IMR-90 (cell line): ENCODE measurements around the gene FER. TPM values are rescaled to one million over a fixed set of nuclear protein-coding genes. Genes with fewer than 3 reads are reported as not detected.

Source experiments
- ATAC-seq: fragments of 200-7000 bp; cut with Tn5 transposase; 2 replicates; pipeline ENCODE4 v1.9.1; 2020; ENCODE audit warnings: low read depth, mild to moderate bottlenecking, moderate library complexity
- BruUV-seq: library from RNA; stranded (reverse); fragments of 400-500 nt; replicated peaks from 2 replicates; lab custom pipeline; 2021; lab: Mats Ljungman, UMichigan
- CTCF ChIA-PET: fragments of 300-600 bp; formaldehyde crosslinking; extraction: SDS; loops from one replicate; lab custom pipeline; 2021; ENCODE audit warnings: antibody characterized with exemption; lab: Yijun Ruan, JAX
- POLR2A ChIA-PET: fragments of 300-600 bp; sonication (Branson Sonifier 250); formaldehyde crosslinking; loops from one replicate; lab custom pipeline; 2022; ENCODE audit warnings: antibody characterized with exemption; ENCODE audit not compliant: unreplicated experiment; lab: Charles Lee
- DNase-seq: peaks from one replicate; pipeline ENCODE4 v3.0.0; 2013
- H2AFZ ChIP-seq: replicated peaks from 2 replicates; pipeline ENCODE3; 2013; ENCODE audit warnings: low read length, mild to moderate bottlenecking; ENCODE audit not compliant: poor library complexity
- H2AK5ac ChIP-seq: 2 replicates; pipeline ENCODE4 v1.6.1; 2013; ENCODE audit warnings: low read depth, low read length, inconsistent platforms
- H2AK9ac ChIP-seq: replicated peaks from 2 replicates; pipeline ENCODE3; 2013; ENCODE audit warnings: mild to moderate bottlenecking, low read depth, low read length, moderate library complexity; ENCODE audit not compliant: poor library complexity
- H2BK120ac ChIP-seq: 2 replicates; pipeline ENCODE4 v1.6.1; 2013; ENCODE audit warnings: low read depth, low read length, inconsistent platforms
- H2BK15ac ChIP-seq: 3 replicates; pipeline ENCODE4 v1.6.1; 2013; ENCODE audit warnings: low read depth, low read length, inconsistent platforms
- H2BK20ac ChIP-seq: 2 replicates; pipeline ENCODE4 v1.6.1; 2013; ENCODE audit warnings: low read depth, mild to moderate bottlenecking, inconsistent platforms, low read length, moderate library complexity
- H2BK5ac ChIP-seq: 2 replicates; pipeline ENCODE4 v1.6.1; 2013; ENCODE audit warnings: mild to moderate bottlenecking, low read depth, low read length, inconsistent platforms; ENCODE audit not compliant: poor library complexity, severe bottlenecking
- H3K14ac ChIP-seq: replicated peaks from 2 replicates; pipeline ENCODE4 v1.6.1; 2013; ENCODE audit warnings: low read depth, low read length, inconsistent platforms
- H3K18ac ChIP-seq: 2 replicates; pipeline ENCODE4 v1.6.1; 2013; ENCODE audit warnings: low read depth, low read length, control low read depth
- H3K23ac ChIP-seq: 2 replicates; pipeline ENCODE4 v1.6.1; 2013; ENCODE audit warnings: low read depth, low read length, inconsistent platforms
- H3K27ac ChIP-seq: 2 replicates; pipeline ENCODE4 v1.5.1; 2013; ENCODE audit warnings: mild to moderate bottlenecking, control low read depth, low read length; ENCODE audit not compliant: insufficient read depth
- H3K27me3 ChIP-seq: 2 replicates; pipeline ENCODE4 v1.6.1; 2013; ENCODE audit warnings: low read length; ENCODE audit not compliant: control insufficient read depth, insufficient read depth
- H3K36me3 ChIP-seq: 2 replicates; pipeline ENCODE4 v1.6.1; 2013; ENCODE audit warnings: low read length, mixed read lengths; ENCODE audit not compliant: control insufficient read depth, insufficient read depth
- H3K4ac ChIP-seq: 2 replicates; pipeline ENCODE4 v1.6.1; 2013; ENCODE audit warnings: low read depth, low read length, inconsistent platforms
- H3K4me1 ChIP-seq: 2 replicates; pipeline ENCODE4 v1.6.1; 2013; ENCODE audit warnings: low read length, mixed read lengths; ENCODE audit not compliant: control insufficient read depth, insufficient read depth
- H3K4me2 ChIP-seq: 2 replicates; pipeline ENCODE4 v1.6.1; 2013; ENCODE audit warnings: low read depth, mild to moderate bottlenecking, control low read depth, low read length, moderate library complexity
- H3K4me3 ChIP-seq: 2 replicates; pipeline ENCODE4 v1.5.1; 2013; ENCODE audit warnings: low read depth, mild to moderate bottlenecking, control low read depth, low read length, moderate library complexity; ENCODE audit not compliant: insufficient read depth
- H3K56ac ChIP-seq: 2 replicates; pipeline ENCODE4 v1.6.1; 2013; ENCODE audit warnings: low read length, inconsistent platforms; ENCODE audit not compliant: insufficient read depth; ENCODE audit errors: extremely low read depth
- H3K79me1 ChIP-seq, 2 experiments: 2 replicates each; pipeline ENCODE4 v1.6.1; 2013; ENCODE audit warnings: low read length in 2 of 2, inconsistent platforms in 1 of 2, low read depth in 1 of 2
- H3K9ac ChIP-seq: 2 replicates; pipeline ENCODE4 v1.6.1; 2013; ENCODE audit warnings: low read depth, low read length, control low read depth
- H3K9me1 ChIP-seq: 2 replicates; pipeline ENCODE4 v1.6.1; 2013; ENCODE audit warnings: low read length, inconsistent platforms; ENCODE audit not compliant: insufficient read depth
- H3K9me3 ChIP-seq: 2 replicates; pipeline ENCODE4 v1.6.1; 2013; ENCODE audit warnings: low read length; ENCODE audit not compliant: control insufficient read depth, insufficient read depth
- H4K20me1 ChIP-seq: 2 replicates; pipeline ENCODE4 v1.6.1; 2013; ENCODE audit warnings: low read length, inconsistent platforms; ENCODE audit not compliant: insufficient read depth
- H4K5ac ChIP-seq: 2 replicates; pipeline ENCODE4 v1.6.1; 2013; ENCODE audit warnings: mild to moderate bottlenecking, low read depth, low read length, control low read depth
- H4K8ac ChIP-seq, 2 experiments: 2 replicates each; pipeline ENCODE4 v1.6.1; 2013; ENCODE audit warnings: low read depth in 2 of 2, low read length in 2 of 2, control low read depth in 1 of 2, inconsistent platforms in 1 of 2
- H4K91ac ChIP-seq: 2 replicates; pipeline ENCODE4 v1.6.1; 2013; ENCODE audit warnings: low read depth, low read length, inconsistent platforms; ENCODE audit not compliant: insufficient read depth
- BHLHE40 ChIP-seq: fragments of 150-350 bp; IDR thresholded peaks from 2 replicates; pipeline ENCODE4 v1.6.1; 2016; ENCODE audit warnings: mild to moderate bottlenecking, low read depth, low read length
- CEBPB ChIP-seq: IDR thresholded peaks from 2 replicates; pipeline ENCODE4 v1.6.1; 2012; ENCODE audit warnings: low read depth, low read length, improper control_type of control experiment
- CHD1 ChIP-seq: IDR thresholded peaks from 2 replicates; pipeline ENCODE4 v1.6.1; 2012; ENCODE audit warnings: low read depth, low read length, improper control_type of control experiment
- CTCF ChIP-seq: conservative IDR thresholded peaks from 2 replicates; pipeline ENCODE4 v1.5.1; 2012; ENCODE audit warnings: mild to moderate bottlenecking, low read depth, low read length, improper control_type of control experiment
- FOS ChIP-seq: fragments of 150-350 bp; IDR thresholded peaks from 2 replicates; pipeline ENCODE4 v1.6.1; 2016; ENCODE audit warnings: low read depth, low read length
- MAFK ChIP-seq: IDR thresholded peaks from 2 replicates; pipeline ENCODE4 v1.6.1; 2012; ENCODE audit warnings: low read depth, low read length, improper control_type of control experiment
- MAZ ChIP-seq: IDR thresholded peaks from 2 replicates; pipeline ENCODE4 v1.6.1; 2012; ENCODE audit warnings: low read depth, mild to moderate bottlenecking, low read length, improper control_type of control experiment, moderate library complexity, borderline replicate concordance
- NFE2L2 ChIP-seq: fragments of 150-350 bp; IDR thresholded peaks from 2 replicates; pipeline ENCODE4 v1.6.1; 2016; ENCODE audit warnings: low read depth, mild to moderate bottlenecking, low read length
- POLR2A ChIP-seq: IDR thresholded peaks from 2 replicates; pipeline ENCODE4 v1.6.1; 2012; ENCODE audit warnings: mild to moderate bottlenecking, low read depth, low read length
- RAD21 ChIP-seq: IDR thresholded peaks from 2 replicates; pipeline ENCODE4 v1.6.1; 2012; ENCODE audit warnings: low read length, improper control_type of control experiment
- RFX5 ChIP-seq: IDR thresholded peaks from 2 replicates; pipeline ENCODE4 v1.8.0; 2012; ENCODE audit warnings: low read depth, mild to moderate bottlenecking, low read length, moderate library complexity
- SMC3 ChIP-seq: fragments of 150-350 bp; IDR thresholded peaks from 2 replicates; pipeline ENCODE4 v1.6.1; 2016; ENCODE audit warnings: low read depth, mild to moderate bottlenecking, antibody characterized with exemption, low read length, moderate library complexity
- USF2 ChIP-seq: fragments of 150-350 bp; IDR thresholded peaks from 2 replicates; pipeline ENCODE4 v1.6.1; 2017; ENCODE audit warnings: mild to moderate bottlenecking, antibody characterized with exemption, low read length, low read depth
- WGBS, 2 experiments: methylation state at CpG; one replicate each; pipeline versions ENCODE4 v1.1.5 to v1.1.7; 2013; ENCODE audit warnings: missing lambda C conversion rate in 2 of 2; ENCODE audit not compliant: insufficient read length in 1 of 2; ENCODE audit errors: extremely low coverage in 2 of 2; 5-methylcytosine and 5-hydroxymethylcytosine counted together
- dilution Hi-C: fragments of 300-500 bp; cut with HindIII; formaldehyde crosslinking; loops from one replicate; pipeline ENCODE4 v1.14.3; 2018; ENCODE audit warnings: low sequenced_read_pairs; ENCODE audit not compliant: unreplicated experiment
- in situ Hi-C: fragments of 300-500 bp; cut with MboI; formaldehyde crosslinking; loops from 3 replicates; pipeline ENCODE4 v1.14.3; 2019; ENCODE audit warnings: low sequenced_read_pairs, inconsistent platforms, mixed read lengths
- intact Hi-C: fragments of 100-400 bp; cut with micrococcal nuclease; formaldehyde crosslinking; loops from 2 replicates; pipeline ENCODE4 v1.10.0; 2022
- polyA plus RNA-seq, 3 experiments: library from polyadenylated mRNA; depleted of rRNA; stranded (reverse); fragments of >200 nt; gene quantifications; 2 replicates each; pipeline ENCODE4 v1.2.3, GENCODE V29; 2012; ENCODE audit warnings: low replicate concordance in 1 of 3
- total RNA-seq: library from RNA; depleted of rRNA; stranded (reverse); fragments of >200 nt; gene quantifications from 2 replicates; pipeline ENCODE4 v1.2.3, GENCODE V29; 2012

The FER gene
- total and polyA plus RNA-seq, 2 of the 4 experiments (the other 2 are of a cell fraction), result 3.5 to 32.4 TPM

GRCh38 chr5:109003928-109004327 is 256.2 kb downstream of the FER start:
- Histone ChIP-seq H3K14ac (no peak overlapping the region), H3K27ac (no peak overlapping the region), H3K36me3 (no peaks in the 10 kb centered on the region), H4K20me1 (no peaks in the 10 kb centered on the region), H2BK120ac (no peak overlapping the region), H2BK15ac (no peak overlapping the region), H3K9me1 (no peaks in the 10 kb centered on the region), H3K56ac (no peak overlapping the region), H4K91ac (no peak overlapping the region), H2AK9ac (no peak overlapping the region), H3K4me3 (no peak overlapping the region), H3K4ac (no peak overlapping the region), H3K4me1 (no peaks in the 10 kb centered on the region; the same call in 1 of the 2 replicates), H3K23ac (no peak overlapping the region), H2BK20ac (no peak overlapping the region), H4K5ac (no peak overlapping the region), H2AFZ (no peak overlapping the region), H3K18ac (no peak overlapping the region), H3K9ac (no peak overlapping the region), H2BK5ac (no peak overlapping the region), H2AK5ac (no peak overlapping the region), H3K79me1 (no peaks in the 10 kb centered on the region; a peak in 1 of 4 replicates), H3K4me2 (no peak overlapping the region), H3K9me3 (no peaks in the 10 kb centered on the region), H4K8ac (no peak overlapping the region), H3K27me3 (no peaks in the 10 kb centered on the region)
- no TSS peak for BruUV-seq
- no CpG with 5 or more reads among the region's 4 CpGs for WGBS, 2 experiments
- ChIA-PET POLR2A (no interaction called here), CTCF (interaction anchor here (0.5 kb wide), 1 partner anchor 184 kb away, joined by 3 read pairs; no protein-coding TSS in a partner anchor)
- TF ChIP-seq CEBPB, result no peak
- no peak for TF ChIP-seq RFX5
- TF ChIP-seq MAFK, result no peak
- TF ChIP-seq NFE2L2, result no peak
- TF ChIP-seq CTCF, result no peak
- TF ChIP-seq POLR2A, result no peak
- TF ChIP-seq USF2, result no peak
- no peak for TF ChIP-seq CHD1
- TF ChIP-seq FOS, result no peak
- no peak for TF ChIP-seq BHLHE40
- TF ChIP-seq SMC3, result no peak
- no peak for TF ChIP-seq MAZ
- TF ChIP-seq RAD21, result no peak
- ATAC-seq (no peak; the same call in 1 of the 2 replicates), DNase-seq (no peak)
- intact Hi-C loops, result no loop called here
- dilution Hi-C loops, result no loop called here
- in situ Hi-C loops, result no loop called here
